HPDE6-E6E7 (cell line): ENCODE data around the gene RPL10A.
"Not testable (repeated sequence)": the region's sequence is repeated elsewhere in the genome, so short reads cannot be mapped to it uniquely, and the experiment has no call there.

Experiments
- DNase-seq: peaks from one replicate; pipeline ENCODE4 v3.0.0; 2011; ENCODE audit warnings: missing footprints; ENCODE audit errors: extremely low spot score

Gene RPL10A

DNA sequence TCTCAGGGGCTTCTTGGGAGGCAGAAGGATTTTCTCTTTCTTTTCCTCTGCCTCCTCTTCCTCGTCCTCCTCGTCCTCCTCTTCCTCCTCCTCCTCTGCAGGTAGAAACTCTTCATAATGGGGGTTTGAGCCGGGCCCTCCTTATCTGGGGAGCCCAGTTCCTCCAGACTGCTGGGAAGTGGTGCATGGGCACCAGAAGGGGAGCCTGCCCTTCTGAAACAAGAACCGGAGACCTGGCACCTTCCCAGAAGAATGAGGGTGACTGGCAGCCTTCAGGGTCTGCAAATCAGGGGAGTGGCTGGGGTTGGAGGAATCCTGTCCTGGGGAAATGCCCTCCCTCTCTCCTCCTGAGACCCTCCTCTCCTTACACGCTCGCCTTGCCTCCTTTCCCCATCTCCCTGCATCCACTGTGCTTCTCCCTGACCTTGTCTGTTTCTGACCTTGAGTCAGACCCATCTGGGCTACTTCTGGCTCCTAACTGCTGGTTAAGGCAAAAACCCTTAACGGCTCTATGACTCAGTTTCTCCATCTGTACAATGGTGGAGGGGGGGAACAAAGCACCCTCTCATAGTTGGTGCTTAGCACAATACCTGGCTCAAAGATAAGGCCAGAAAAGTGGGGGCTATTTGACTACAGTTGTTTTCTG is 42.8 kb downstream of the RPL10A start:
- no peak for DNase-seq

DNA sequence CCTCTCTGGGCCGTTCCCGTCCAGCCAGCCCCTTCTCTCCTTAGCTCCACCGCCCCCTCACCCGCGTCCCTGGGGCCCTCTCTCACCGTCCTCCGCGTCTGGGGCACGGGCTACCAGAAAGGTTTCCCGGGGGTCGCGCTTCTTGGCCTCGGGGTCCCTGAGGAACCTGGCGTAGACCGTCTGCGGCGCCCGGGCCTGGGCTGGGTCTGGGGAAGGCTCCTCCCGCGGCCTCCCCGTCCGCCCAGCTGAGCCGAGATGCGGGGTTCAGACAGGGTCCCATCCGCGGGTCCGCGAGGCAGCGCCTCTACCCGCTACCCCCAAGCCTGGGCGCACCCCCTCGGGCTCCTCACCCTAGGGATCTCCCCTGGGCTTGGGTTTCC is 43.4 kb downstream of the RPL10A start:
- no peak for DNase-seq

DNA sequence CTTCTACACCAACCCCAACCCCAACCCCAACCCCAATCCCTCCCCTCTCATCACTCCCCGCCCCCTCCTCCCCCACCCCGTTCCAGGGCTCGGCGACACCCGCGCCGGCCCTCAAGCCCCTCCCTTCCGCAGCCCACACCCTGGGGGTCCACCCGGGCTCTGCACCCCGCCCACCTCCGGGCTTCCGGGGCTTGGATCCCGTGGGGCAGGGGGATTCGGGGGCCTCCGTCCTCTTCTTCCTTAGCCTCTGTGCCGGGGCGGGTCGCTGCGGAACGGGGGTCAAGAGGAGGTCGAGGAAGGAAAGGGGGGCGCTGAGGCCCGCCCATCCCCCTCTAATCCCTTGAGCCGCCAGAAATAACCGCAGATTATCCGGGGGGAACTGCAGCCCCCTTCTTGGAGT is 43.8 kb downstream of the RPL10A start:
- DNase-seq, result no peak

DNA sequence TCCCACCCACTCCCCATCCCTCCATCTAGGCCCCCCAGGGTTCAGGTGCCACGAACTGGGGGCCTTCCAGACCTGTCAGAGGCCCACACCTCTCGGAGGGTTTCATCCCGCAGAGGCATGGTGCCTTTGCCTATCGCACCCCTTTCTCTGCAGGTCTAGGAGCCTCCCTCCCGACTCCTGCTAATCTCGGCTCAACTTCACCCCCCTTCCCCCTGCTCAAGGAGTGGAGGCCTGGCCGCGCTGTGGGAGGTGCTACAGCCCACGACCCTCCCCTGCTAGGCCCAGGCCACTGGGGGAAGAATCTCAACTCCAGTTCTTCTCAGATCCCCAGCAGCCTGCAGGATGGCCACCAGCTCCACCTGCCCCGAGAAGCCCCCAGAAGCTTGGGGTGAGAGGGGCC is 44.5 kb downstream of the RPL10A start, which contains the start of gene TULP1:
TSS of gene TULP1 (minus strand) at position 157 of the 400 bp plus-strand sequence. CDS start at position 119, 38 bp downstream.
- no peak for DNase-seq

DNA sequence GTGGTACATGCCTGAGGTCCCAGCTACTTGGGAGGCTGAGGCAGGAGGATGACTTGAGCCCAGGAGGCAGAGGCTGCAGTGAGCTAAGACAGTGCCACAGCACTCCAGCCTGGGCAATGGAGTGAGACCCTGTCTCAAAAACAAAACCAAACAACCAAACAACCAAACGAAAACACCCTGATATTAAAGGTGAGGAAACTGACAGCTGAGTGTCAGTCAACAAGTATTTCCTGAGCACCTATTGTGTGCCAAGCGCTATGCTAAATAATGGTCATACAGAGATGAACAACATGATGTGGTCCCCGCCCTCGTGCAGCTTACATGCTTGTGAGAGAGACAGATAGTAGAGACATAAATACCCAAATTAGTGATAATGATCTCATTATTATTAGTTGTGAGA is 46.4 kb downstream of the RPL10A start:
- no peak for DNase-seq

DNA sequence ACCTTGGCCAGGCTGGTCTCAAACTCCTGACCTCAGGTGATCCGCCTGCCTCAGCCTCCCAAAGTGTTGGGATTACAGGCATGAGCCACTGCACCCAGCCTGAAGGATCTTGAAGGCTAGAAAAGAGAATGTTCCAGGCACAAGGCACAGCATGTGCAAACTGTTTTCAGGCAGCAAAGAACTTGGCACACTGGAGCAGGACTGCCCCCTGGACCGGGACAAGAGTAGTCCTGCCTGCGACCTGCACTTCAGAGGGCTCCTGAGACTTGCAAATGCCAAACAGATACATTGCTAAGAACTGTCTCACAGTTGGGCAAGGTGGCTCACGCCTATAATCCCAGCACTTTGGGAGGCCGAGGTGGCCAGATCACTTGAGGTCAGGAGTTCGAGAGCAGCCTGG is 47.7 kb downstream of the RPL10A start:
- not testable (repeated sequence) for DNase-seq

DNA sequence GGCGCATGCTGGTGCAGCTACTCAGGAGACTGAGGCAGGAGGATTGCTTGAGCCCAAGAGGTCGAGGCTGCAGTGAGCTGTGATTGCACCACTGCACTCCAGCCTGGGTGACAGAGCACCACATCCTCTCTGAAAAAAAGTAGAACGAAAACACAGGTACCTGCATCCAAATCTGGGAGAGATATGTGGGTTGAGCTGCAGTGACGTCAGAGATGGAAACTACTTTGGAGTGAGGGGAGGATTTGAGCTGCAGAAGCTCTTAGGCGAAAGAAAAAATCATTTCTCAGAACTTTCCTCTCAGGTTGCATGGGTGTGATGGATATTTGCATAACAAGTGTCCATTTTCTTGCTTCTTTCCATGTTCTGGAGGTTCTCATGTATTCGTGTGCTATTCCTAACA is 48.5 kb downstream of the RPL10A start:
- no peak for DNase-seq

DNA sequence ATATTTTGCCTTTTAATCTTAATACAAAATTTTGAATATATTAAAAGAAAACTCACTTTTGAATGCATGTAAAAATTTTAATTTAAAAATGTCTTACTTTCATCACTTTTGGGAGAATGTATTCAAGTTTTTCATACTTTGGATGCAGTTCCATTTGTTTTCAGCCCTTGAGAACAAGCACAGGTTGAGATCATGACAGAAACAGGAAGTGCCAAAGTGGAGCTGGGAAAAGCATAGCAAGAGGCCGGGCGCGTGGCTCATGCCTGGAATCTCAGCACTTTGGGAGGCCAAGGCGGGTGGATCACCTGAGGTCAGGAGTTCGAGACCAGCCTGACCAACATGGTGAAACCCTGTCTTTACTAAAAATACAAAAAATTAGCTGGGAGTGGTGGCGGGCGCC is 49.8 kb downstream of the RPL10A start:
- not testable (repeated sequence) for DNase-seq

DNA sequence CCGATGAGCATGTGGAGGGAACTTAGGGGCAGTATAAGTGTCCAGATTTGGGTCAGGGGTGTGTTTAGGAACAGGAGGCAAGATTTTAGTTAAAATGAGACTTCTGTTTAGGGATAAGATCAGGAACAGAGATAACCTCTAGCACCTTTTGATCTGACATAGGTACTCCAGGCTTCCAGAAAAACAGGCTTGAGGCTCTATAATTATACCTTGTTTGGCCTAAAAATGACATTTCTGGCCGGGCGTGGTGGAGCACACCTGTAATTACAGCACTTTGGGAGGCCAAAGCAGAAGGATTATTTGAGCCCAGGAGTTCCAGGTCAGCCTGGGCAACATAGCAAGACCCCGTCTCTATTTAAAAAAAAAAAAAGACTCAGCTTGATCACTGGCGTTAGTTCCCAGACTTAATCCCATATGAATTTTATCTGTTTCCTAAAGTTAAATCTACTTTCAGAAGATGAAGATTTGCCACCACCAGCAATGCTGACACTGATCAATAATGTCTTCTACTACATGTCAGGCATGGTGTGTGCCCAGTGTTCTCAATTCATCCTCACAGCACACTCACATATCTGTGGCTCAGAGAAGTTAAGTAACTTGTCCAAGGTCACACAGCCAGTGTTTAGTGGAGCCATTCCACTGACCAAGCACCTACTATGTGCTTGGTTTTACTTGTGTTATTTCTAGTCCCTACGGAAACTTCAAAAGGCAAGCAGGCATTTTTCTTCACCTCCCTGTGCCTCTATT is 50.5 kb downstream of the RPL10A start:
- DNase-seq, result no peak

DNA sequence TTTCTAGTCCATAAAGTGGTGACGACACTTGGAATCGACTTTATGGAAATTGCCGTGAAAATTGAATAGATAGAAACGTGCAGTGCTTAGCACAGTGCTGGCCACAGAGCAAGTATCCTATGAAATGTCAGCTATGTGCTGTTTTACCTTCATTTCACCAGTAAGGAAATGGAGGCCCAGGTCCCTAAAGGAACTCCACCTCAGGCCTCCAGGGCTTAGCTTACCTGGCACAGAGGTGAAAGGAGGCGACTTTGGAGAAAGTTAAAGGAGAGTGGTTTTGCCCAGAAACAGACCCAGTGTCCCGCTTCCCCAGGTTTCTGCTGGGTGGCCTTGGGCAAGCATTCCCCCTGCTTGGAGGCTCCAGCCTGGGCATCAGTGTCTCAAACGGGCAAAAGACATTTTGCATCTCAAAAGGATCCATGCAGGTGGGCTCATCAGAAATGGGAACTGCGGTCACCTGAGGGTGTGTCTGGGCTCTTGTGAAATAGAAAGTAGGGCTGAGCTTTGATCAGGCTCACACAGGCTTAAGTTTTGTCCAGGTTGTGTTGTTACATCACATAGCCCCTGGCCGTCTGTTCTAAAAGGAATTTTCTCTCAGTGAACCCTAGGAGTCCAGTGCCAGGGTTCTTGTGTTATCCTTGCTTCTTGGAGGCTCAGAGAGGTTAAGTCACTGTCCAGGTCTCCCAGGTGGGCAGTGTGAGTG is 51.3 kb downstream of the RPL10A start:
- no peak for DNase-seq
